KOPT-K1 (cell line): ENCODE measurements around the gene ZFP3.
"Not testable (repeated sequence)": the region's sequence is repeated elsewhere in the genome, so short reads cannot be mapped to it uniquely, and the experiment has no call there.

Experiments used
- H3K27ac ChIP-seq: fragments of 200-600 bp; sonication (generic); 2 replicates; pipeline ENCODE4 v1.5.1; 2016; ENCODE audit warnings: antibody characterized with exemption, mild to moderate bottlenecking, low read depth, low read length; ENCODE audit not compliant: poor library complexity, severe bottlenecking
- H3K36me3 ChIP-seq: fragments of 200-600 bp; sonication (generic); 2 replicates; pipeline ENCODE4 v1.5.1; 2017; ENCODE audit warnings: antibody characterized with exemption, mild to moderate bottlenecking, low read length, moderate library complexity; ENCODE audit not compliant: insufficient read depth
- H3K9me3 ChIP-seq: fragments of 200-600 bp; sonication (generic); 2 replicates; pipeline ENCODE4 v1.5.1; 2017; ENCODE audit warnings: antibody characterized with exemption, low read length, mild to moderate bottlenecking; ENCODE audit not compliant: insufficient read depth, poor library complexity, severe bottlenecking

ZFP3 gene

DNA sequence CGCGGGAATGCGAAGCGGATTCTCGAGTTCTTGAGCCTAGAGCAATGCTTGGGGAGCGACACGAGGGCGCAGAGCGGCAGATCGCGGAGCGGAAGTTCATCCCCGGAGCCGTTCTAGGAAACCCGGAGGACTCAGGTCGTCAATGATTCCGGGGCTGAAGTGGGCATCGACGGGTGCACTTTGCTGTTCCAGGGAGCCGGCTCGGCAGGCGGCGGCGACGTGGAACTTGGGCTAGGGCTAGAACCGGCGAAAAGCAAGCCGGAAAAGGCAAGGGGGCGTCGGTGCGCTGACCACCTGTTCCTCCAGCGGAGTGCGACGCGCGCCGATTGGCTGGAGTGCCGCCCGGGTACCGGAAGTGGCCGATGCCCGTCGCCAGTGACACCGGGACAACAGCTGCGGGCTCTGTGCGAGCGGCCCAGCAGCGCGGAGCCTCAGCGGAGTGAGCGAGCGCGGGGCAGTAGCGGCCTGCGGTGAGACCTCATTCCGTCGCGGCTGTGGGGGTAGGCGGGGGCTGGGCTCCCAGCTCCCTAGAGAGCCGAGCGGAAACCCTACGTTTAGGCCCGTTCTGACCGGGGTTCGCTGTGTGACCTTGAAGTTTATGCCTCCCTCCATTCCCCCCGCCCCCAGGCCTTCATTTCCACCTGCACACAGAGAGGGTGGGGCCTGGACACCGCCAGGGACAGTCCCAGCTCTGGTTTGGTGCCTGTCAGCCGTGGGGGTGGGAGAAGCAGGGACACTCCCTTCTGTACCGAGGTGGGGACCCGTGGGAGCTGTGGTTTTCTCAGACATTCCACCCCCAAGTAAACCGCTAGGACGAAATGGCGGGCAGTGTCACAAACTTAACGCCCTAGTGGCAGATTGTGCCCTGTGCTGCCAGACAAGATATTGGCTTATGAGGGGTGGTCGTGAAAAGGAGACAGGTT lies at the start of gene ZFP3:
ZFP3 (plus strand) TSS at position 362 of the 923 bp plus-strand sequence. CDS start 13,038 bp downstream, outside the sequence.
- Histone ChIP-seq H3K27ac (peak within 1 kb of the TSS; percentile 31), H3K9me3 (no peaks in the 10 kb centered on the region), H3K36me3 (no peaks in the 10 kb centered on the region)

DNA sequence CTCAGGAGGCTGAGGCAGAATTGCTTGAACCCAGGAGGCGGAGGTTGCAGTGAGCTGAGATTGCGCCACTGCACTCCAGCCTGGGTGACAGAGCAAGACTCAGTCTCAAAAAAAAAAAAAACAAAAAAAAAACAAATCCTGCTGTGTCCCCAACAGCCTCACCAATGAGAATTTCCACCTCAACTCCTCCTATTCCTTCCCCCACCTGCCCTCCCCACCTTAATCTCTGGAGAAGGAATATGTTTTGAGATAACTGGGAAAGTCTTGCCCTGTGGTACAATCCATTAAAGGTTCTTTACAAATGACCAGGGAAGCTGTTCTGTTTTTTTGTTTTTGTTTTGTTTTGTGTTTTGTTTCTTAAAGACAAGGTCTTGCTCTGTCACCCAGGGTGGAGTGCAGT lies 48.1 kb upstream of the ZFP3 start:
- H3K9me3 ChIP-seq, H3K36me3 ChIP-seq, H3K27ac ChIP-seq: not testable (repeated sequence)

DNA sequence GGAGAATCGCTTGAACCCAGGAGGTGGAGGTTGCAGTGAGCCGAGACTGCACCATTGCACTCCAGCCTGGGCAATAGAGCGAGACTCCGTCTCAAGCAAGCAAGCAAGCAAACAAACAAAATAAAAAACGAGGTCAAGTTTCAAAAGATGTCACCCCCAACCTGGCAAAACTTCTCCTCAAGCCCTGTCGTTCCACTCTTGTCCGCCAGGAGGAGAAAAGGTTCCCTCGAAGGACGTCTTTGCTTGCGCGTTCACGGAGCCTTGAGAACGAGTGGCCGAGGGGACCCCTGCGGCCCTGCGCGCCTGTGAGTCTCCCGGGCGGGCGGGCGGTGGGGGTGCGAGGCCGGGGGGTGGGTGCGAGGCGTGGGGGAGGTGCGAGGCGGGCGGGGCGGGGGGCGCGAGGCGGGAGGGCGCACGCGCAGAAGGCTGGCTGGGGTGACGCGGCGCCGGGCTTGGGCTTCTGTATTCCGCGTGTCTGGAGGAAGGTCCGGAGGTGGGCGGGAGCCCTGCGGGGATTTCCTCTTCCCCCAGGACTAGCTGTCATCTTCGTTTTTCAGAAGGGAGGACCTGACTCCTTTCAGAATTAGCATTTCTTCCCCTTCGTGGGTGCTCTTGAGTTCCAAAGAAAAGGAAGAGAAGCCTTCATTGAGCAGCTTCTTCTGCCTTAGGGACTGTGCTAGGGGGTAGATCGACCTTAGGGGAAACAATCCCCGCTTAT lies 46.7 kb upstream of the ZFP3 start:
- Histone ChIP-seq H3K9me3 (no peaks in the 10 kb centered on the region), H3K36me3 (no peaks in the 10 kb centered on the region), H3K27ac (peak overlapping the region; percentile 41)

DNA sequence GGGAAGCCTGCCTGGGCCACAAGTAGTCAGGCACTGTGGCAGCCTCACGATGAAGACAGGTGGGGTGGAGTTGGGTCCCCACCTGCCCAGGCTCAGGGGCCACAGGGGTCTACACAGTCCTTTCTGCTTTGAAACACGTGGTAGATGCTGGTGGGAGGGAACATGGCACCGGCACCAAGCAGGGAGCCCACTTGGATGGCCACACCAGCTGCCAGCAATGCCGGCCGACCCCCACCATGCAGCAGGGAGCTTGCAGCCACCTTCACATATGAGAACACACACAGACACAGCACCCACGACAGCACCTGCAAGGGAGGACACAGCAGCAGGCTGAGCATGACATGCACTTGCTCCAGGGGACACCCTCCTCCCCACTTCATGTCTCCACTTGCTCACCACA lies 45.4 kb upstream of the ZFP3 start:
- Histone ChIP-seq H3K36me3 (no peaks in the 10 kb centered on the region), H3K27ac (no peak overlapping the region), H3K9me3 (no peaks in the 10 kb centered on the region)

DNA sequence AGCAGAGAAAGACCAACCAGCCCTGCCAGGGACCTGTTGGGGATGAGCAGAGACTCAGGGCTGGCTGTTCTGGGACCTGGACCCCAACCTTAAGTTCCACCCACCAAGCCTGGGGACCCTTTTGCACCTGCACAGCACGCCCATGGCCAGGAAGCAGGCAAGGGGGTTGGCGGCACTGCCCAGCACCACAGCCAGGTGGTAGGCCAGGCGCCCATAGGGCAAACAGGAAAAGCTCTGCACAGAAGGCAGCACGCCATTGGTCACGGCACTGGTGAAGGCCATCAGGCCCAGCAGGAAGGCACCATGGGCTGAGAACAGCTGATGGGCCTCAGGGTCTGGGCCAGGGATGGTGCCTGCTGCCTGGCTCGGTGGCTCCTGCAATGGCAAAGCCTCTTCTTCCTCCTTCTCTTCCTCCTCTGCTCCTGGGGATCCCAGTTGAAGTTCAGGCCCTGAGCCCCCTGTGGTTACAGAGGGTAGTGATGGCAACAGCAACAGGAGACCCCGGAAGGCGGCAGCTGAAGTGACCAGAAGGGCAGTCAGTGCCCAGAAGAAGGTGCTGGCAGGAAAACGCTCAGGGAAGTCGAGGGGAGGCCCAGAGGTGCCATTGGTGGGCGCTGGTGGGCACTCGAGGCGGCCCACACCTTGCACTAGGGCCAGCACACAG lies 44.8 kb upstream of the ZFP3 start:
- H3K9me3 ChIP-seq, result no peaks in the 10 kb centered on the region
- no peaks in the 10 kb centered on the region for H3K36me3 ChIP-seq
- no peak overlapping the region for H3K27ac ChIP-seq

DNA sequence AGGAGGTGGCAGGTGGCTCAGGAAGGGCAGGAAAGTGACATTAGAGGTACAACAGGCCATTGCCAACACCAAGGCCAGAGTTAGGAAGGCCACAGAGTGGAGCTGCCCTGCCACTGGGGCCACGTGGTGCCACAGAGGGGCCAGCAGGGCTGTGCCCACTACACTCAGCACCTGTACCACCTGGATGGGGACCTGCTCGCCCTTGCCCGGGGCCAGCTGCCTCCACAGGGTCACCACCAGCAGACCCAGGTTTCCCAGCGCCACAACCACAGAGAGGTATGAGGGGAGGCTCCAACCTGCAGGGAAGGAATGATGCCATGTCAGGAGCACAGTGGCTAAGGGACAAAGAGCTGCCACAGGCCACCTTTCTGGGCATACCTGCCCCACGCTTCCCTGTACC lies 44.2 kb upstream of the ZFP3 start:
- Histone ChIP-seq H3K36me3 (no peaks in the 10 kb centered on the region), H3K9me3 (no peaks in the 10 kb centered on the region), H3K27ac (no peak overlapping the region)

DNA sequence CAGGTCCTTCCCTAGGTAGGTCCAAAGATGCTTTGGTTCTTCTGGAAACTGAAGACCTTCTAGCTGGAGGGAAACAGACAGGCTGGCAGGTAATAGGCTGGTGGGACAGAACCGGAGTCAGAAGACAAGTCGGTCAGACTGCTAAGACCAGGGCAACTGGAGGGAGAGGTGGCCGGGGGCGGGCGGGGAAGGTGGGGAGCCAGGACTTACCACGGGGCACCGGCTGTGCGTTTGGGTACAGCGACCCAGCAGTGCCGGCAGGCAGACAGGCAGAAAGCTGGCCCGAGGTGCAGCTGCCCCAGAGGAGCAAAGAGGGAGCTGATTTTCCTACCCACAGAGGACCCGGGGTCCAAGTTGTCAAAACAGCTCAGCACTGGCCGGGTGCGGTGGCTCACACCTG lies 43.6 kb upstream of the ZFP3 start:
- Histone ChIP-seq H3K27ac (no peak overlapping the region), H3K9me3 (no peaks in the 10 kb centered on the region)

DNA sequence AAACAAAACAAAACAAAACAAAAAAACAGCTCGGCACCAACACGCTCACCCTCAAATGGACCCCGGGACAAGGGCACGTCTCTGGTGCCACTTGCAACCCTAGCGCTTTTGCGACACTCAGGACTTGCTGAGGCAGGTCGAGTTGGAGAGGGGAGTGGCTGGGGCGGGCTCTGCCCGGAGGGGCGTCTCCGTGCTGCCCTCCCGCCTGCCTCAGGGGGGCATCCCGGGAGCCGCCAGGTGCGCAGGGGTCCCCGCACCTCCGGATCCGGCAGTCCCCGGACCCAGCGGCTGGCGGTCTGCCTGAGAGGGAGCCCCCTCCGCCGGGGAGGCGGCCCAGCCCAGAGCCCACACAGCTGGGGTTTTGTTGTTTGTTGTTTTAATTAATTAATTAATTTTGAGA lies 43.0 kb upstream of the ZFP3 start, which contains the start of gene SLC52A1:
SLC52A1 (minus strand) TSS at position 112 of the 400 bp plus-strand sequence. CDS start 820 bp downstream, outside the sequence.
- Histone ChIP-seq H3K36me3 (no peaks in the 10 kb centered on the region), H3K27ac (no peak within 1 kb of the TSS), H3K9me3 (no peaks in the 10 kb centered on the region)

More for the DNA sequence above, 43.6 kb upstream of the ZFP3 start:
- H3K36me3 ChIP-seq, result no peaks in the 10 kb centered on the region

DNA sequence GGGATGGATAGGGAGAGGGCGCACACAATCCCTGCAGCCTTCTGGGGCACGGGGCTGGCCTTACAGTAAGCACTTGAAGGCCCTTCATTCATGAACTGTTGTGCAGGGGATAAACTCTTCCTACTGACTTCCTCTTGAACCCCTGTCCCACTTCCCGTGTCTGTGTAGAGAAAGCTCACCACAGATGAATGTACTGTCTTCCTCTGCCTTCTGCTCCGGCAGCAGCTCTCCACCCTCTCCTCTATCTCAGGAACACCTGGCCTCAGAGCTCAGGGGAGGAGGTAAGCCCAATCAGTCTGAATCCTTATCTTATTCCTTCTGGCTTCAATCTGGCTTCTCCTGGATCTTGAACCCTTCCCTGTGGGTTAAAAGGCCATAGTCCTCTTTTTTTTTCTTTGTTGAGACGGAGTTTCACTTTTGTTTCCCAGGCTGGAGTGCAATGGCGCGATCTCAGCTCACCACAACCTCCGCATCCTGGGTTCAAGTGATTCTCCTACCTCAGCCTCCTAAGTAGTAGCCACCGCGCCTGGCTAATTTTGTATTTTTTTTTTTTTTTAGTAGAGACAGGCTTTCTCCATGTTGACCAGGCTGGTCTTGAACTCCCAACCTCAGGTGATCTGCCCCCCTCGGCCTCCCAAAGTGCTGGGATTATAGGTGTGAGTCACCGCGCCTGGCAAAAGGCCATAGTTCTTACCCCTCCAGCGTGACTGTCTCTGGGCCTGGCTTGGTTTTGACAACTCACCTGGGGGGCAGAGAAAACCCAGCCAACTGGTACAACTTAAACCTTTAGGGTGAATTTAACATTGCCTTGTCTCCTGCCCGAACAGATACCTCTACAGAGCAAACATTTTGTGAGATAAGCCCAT lies 35.9 kb upstream of the ZFP3 start:
- peak overlapping the region; percentile 58 for H3K27ac ChIP-seq
- no peaks in the 10 kb centered on the region for H3K9me3 ChIP-seq
- no peaks in the 10 kb centered on the region for H3K36me3 ChIP-seq

DNA sequence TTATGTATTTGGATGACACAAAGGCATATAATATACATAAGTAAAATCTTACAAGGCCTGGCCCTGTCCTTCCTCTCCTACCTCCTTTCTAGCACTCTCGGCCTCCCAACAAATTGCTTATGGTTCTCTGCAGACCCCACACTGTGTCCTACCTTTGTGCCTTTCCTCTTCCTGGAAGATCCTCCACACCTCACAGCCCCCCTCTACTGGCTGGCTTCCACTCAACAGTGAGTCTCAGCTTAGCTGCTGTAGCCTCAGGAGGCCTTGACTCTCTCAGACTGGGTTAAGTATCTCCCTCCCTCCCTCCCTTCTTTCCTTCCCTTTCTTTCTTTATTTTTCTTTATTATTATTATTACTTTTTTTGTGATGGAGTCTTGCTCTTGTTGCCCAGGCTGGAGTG lies 34.7 kb upstream of the ZFP3 start:
- Histone ChIP-seq H3K9me3 (no peaks in the 10 kb centered on the region), H3K36me3 (no peaks in the 10 kb centered on the region), H3K27ac (no peak overlapping the region)

DNA sequence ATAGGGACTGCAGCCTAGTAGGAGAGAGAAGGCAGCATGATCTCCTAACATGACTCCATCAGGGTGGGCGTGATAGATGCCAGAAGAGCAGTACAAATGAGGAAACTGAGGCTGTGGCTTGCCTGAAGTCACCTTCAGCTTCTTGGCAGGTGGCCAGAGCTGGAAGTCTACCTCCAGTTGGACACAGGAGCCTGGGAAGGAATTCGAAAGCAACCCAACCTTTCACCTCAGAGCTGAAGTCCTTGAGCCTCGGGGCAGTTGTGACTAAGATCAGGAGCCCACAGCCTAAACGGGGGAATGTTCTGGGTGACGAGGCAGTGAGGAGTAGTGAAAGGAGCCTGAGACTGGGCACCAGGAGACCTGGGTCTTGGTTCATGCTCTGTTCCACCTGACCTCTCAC lies 33.6 kb upstream of the ZFP3 start:
- Histone ChIP-seq H3K27ac (no peak overlapping the region), H3K9me3 (no peaks in the 10 kb centered on the region), H3K36me3 (no peaks in the 10 kb centered on the region)

DNA sequence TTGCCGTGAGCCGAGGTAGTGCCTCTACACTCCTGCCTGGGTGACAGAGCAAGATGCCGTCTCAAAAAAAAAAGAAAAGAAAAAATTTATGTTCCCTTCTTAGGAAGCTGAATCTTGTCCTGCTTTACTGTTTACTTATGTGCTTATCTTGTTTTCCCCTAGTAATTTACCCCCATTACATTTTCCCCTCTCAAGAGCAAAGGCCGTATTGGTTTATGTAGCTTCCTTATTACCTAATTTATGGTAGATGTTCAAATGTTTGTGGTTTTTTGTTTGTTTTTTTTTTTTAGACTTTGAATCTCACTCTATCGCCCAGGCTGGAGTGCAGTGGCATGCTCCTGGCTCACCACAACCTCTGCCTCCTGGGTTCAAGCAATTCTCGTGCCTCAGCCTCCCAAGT lies 32.8 kb upstream of the ZFP3 start:
- no peaks in the 10 kb centered on the region for H3K36me3 ChIP-seq
- no peaks in the 10 kb centered on the region for H3K9me3 ChIP-seq
- no peak overlapping the region for H3K27ac ChIP-seq

DNA sequence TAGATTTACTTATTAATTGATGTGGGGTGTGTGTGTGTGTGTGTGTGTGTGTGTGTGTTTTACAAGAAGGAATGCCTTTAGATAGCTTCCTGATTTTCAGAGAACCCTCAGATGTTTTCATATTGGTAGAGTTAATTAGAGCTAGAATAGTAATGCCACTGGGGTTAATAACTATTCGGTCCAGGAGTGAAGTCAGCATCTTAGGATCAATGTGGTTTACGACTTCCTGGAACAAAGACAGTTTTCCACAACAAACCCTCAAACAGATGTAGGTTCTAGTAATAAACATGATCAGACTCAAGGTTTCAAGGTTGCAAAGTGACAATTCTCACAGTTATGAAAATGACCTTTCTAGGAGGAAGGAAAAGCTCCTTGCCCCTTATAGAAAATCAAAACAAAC lies 30.8 kb upstream of the ZFP3 start:
- no peak overlapping the region for H3K27ac ChIP-seq
- no peaks in the 10 kb centered on the region for H3K36me3 ChIP-seq
- no peaks in the 10 kb centered on the region for H3K9me3 ChIP-seq

DNA sequence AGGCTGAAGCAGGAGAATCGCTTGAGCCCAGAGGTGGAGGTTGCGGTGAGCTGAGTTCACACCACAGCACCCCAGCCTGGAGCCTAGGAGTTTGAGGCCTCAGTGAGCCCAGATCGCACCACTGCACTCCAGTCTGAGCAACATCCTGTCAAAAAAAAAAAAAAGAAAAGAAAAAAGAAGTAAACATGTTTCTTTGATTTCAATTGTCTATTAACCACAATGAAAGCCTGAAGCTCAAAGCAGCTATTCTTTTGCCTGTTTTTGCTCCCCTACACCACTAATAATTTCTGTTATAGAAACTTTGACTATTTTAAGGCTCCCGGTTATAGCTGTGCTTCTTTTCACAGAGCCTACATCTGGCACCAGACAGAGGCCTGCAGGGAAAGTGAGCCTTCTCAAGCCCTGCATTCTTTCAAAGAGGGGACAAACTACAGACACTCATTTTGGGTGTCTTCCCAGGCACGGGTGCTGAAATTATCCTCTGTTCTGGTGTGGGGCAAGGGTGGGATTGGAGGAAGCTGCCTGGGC lies 28.9 kb upstream of the ZFP3 start:
- H3K36me3 ChIP-seq, result no peaks in the 10 kb centered on the region
- H3K9me3 ChIP-seq, result no peaks in the 10 kb centered on the region

More for the DNA sequence above, 28.9 kb upstream of the ZFP3 start:
- H3K27ac ChIP-seq, result no peak overlapping the region
